PFSK-1 (cell line): ENCODE results near the gene METTL25B.
A peak's percentile ranks its signal among the peaks of the same experiment; 100 is the strongest.

Experiments used
- FOXP2 ChIP-seq: optimal IDR thresholded peaks from 2 replicates; pipeline ENCODE3; 2011; ENCODE audit warnings: borderline replicate concordance, control low read depth, inconsistent platforms; ENCODE audit not compliant: insufficient read depth; ENCODE audit errors: extremely low read length, extremely low read depth
- POLR2AphosphoS5 ChIP-seq: IDR thresholded peaks from 2 replicates; pipeline ENCODE4 v1.6.1; 2012; ENCODE audit warnings: low read depth, mild to moderate bottlenecking, control low read depth, low read length, moderate library complexity
- SIN3A ChIP-seq: IDR thresholded peaks from 2 replicates; pipeline ENCODE4 v1.6.1; 2012; ENCODE audit warnings: mild to moderate bottlenecking, low read length, moderate library complexity, borderline replicate concordance; ENCODE audit not compliant: insufficient read depth
- TAF1 ChIP-seq: IDR thresholded peaks from 2 replicates; pipeline ENCODE4 v1.6.1; 2012; ENCODE audit warnings: low read length, control low read depth, borderline replicate concordance; ENCODE audit not compliant: insufficient read depth
- TF ChIP-seq, protein P1 (sequence below), 2 experiments: IDR thresholded peaks; 2 replicates each; pipeline versions ENCODE4 v1.6.1 to v1.8.0; 2011 to 2012; ENCODE audit warnings: low read depth in 2 of 2, low read length in 2 of 2, control low read depth in 1 of 2, inconsistent platforms in 1 of 2, mild to moderate bottlenecking in 1 of 2, moderate library complexity in 1 of 2; ENCODE audit not compliant: insufficient read depth in 1 of 2

Gene METTL25B

DNA sequence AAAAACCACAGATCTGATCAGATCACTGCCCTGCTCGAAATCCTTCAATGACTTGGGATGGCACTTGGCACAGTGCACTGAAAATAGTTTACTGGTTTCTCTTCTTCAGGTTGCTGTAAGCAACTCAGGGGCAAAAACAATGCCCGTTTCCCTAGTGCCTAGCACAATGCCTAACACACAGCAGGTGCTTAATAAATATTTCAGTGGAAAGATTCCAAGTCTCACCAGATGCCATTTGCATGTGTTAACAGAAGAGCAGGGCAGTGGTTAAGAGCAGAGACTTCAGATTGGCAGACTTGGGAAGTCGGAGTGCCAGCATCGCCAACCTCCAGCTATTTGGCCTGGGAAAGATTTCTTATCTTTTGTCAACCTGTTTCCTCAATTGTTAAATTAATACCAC lies 10.9 kb upstream of the METTL25B start:
- TF ChIP-seq FOXP2 (no peak), TAF1 (no peak), SIN3A (no peak), POLR2AphosphoS5 (no peak)
- TF ChIP-seq, protein P1, sequence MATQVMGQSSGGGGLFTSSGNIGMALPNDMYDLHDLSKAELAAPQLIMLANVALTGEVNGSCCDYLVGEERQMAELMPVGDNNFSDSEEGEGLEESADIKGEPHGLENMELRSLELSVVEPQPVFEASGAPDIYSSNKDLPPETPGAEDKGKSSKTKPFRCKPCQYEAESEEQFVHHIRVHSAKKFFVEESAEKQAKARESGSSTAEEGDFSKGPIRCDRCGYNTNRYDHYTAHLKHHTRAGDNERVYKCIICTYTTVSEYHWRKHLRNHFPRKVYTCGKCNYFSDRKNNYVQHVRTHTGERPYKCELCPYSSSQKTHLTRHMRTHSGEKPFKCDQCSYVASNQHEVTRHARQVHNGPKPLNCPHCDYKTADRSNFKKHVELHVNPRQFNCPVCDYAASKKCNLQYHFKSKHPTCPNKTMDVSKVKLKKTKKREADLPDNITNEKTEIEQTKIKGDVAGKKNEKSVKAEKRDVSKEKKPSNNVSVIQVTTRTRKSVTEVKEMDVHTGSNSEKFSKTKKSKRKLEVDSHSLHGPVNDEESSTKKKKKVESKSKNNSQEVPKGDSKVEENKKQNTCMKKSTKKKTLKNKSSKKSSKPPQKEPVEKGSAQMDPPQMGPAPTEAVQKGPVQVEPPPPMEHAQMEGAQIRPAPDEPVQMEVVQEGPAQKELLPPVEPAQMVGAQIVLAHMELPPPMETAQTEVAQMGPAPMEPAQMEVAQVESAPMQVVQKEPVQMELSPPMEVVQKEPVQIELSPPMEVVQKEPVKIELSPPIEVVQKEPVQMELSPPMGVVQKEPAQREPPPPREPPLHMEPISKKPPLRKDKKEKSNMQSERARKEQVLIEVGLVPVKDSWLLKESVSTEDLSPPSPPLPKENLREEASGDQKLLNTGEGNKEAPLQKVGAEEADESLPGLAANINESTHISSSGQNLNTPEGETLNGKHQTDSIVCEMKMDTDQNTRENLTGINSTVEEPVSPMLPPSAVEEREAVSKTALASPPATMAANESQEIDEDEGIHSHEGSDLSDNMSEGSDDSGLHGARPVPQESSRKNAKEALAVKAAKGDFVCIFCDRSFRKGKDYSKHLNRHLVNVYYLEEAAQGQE (IDR thresholded peaks at IDR 0.05; ENCODE audit: insufficient read depth in 1 of 2, low read depth in 2 of 2, low read length in 2 of 2), result no peak

DNA sequence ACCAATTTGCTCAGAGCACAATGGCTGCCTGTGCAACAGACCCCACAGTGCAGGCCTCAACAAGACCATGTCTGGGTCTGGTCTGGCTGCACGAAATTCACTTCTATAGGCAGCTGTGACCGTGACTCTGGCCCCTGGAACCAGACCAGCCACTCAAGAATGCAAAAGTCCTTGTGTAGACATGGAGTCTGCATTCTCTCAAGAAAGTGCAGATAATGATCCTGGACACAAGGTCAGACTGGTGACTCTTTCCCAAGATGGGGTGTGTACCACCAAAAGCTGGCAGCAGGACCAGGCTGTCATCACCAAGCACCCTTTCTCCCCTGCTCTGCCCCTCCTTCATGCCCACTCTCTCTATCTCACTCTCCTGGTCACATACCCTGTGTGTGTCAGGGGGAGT lies 7.1 kb upstream of the METTL25B start:
- TF ChIP-seq TAF1, result no peak
- TF ChIP-seq, protein P1 (IDR thresholded peaks at IDR 0.05; ENCODE audit: insufficient read depth in 1 of 2, low read depth in 2 of 2, low read length in 2 of 2), result no peak
- TF ChIP-seq POLR2AphosphoS5, result no peak
- TF ChIP-seq SIN3A, result no peak
- TF ChIP-seq FOXP2, result no peak

DNA sequence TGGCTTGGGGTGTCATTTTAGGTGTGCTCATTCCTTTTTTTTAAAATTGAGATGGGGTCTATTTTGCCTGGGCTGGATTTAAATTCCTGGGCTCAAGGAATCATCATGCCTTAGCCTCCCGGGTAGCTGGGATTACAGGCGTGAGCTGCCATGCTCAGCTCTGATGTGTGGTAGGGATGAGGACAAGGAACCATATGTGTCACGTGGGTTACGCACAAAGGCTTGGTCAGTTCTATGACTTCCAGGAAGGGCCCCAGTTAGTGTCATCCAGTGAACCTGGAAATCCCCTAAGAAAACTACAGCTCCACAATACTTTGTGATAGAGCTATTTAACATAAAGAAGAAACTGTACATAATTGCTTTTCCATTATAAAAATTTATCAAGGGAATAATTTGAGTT lies 6.7 kb upstream of the METTL25B start:
- TF ChIP-seq, protein P1 (IDR thresholded peaks at IDR 0.05; ENCODE audit: insufficient read depth in 1 of 2, low read depth in 2 of 2, low read length in 2 of 2), result no peak
- TF ChIP-seq TAF1 (no peak), FOXP2 (no peak), POLR2AphosphoS5 (no peak)

DNA sequence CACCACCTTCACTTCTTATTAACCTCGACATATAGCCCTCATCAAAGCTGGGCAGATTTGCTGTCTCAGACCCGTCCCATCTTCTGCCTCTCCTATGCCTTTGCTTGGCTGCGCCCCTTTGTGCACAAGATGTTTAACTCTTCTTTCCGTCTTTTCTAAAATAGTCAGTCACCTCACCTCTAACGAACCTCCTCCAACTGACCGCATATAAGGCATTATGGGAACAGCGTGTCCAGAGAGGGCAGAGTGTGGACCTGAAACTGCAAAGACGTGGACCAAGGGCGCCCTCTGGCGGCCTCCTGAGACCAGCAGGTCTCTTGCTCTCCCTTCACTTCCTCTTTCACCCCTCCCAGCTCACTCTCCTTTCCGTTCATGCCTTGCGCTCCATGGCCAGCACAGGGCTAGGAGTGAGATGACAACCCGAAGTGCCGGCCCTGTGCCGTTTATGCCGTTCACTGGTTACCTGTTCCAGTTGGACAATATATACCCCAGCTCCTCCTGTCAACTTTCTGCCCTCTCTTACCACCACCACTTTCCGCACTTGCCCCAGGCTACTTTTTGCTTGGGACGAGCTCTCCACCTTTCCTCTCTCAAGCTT lies 2.5 kb upstream of the METTL25B start:
- peak; percentile 67; the same call in 1 of the 2 replicates for TF ChIP-seq TAF1
- peak; percentile 28; the same call in 1 of the 2 replicates for TF ChIP-seq POLR2AphosphoS5
- TF ChIP-seq, protein P1 (IDR thresholded peaks at IDR 0.05; ENCODE audit: insufficient read depth in 1 of 2, low read depth in 2 of 2, low read length in 2 of 2), result no peak
